WTC11 (cell line): ENCODE results near the gene TTLL11. TPM values are rescaled to one million over a fixed set of nuclear protein-coding genes. Genes with fewer than 3 reads are reported as not detected.

Source experiments
- ATAC-seq: fragments of 200-7000 bp; cut with Tn5 transposase; 2 replicates; pipeline ENCODE4 v1.10.0; 2021; ENCODE audit warnings: mild to moderate bottlenecking, moderate library complexity
- CTCF ChIA-PET: fragments of 300-600 bp; sonication (Branson Sonifier 250); formaldehyde crosslinking; loops from one replicate; lab custom pipeline; 2021; ENCODE audit warnings: antibody characterized with exemption; lab: Charles Lee
- POLR2A ChIA-PET: fragments of 350-600 bp; sonication (Branson Sonifier 250); formaldehyde crosslinking; loops from one replicate; lab custom pipeline; 2021; ENCODE audit warnings: antibody characterized with exemption; lab: Charles Lee
- DNase-seq: peaks from one replicate; pipeline ENCODE4 v3.0.0; 2021; ENCODE audit warnings: low spot score
- H3K27ac Mint-ChIP-seq: 2 replicates; pipeline ENCODE4 v1.8.0; 2021; ENCODE audit warnings: mixed read lengths
- H3K27me3 Mint-ChIP-seq: 2 replicates; pipeline ENCODE4 v1.8.0; 2021; ENCODE audit warnings: low read depth, mild to moderate bottlenecking, moderate library complexity, mixed read lengths
- H3K36me3 Mint-ChIP-seq: 2 replicates; pipeline ENCODE4 v1.8.0; 2021; ENCODE audit warnings: mixed read lengths
- H3K4me1 Mint-ChIP-seq: 2 replicates; pipeline ENCODE4 v1.8.0; 2022; ENCODE audit warnings: mixed read lengths
- H3K4me3 Mint-ChIP-seq: 2 replicates; pipeline ENCODE4 v1.8.0; 2021; ENCODE audit warnings: mild to moderate bottlenecking, moderate library complexity, mixed read lengths
- H3K9me3 Mint-ChIP-seq: 2 replicates; pipeline ENCODE4 v1.8.0; 2021; ENCODE audit warnings: mixed read lengths
- AR ChIP-seq: fragments of 250-450 bp; sonication (Bioruptor Pico); IDR thresholded peaks from 2 replicates; pipeline ENCODE4 v1.9.0; 2021; ENCODE audit warnings: mild to moderate bottlenecking
- ATF3 ChIP-seq: sonication (generic); formaldehyde crosslinking; conservative IDR thresholded peaks from 2 replicates; pipeline ENCODE4 v1.8.1; 2022; ENCODE audit warnings: mild to moderate bottlenecking, missing genetic modification reagents
- CBFB ChIP-seq: sonication (generic); formaldehyde crosslinking; IDR thresholded peaks from 2 replicates; pipeline ENCODE4 v1.8.1; 2022; ENCODE audit warnings: mild to moderate bottlenecking, low read depth, missing genetic modification reagents
- GABPB1 ChIP-seq: sonication (generic); formaldehyde crosslinking; IDR thresholded peaks from 2 replicates; pipeline ENCODE4 v1.8.1; 2023; ENCODE audit warnings: mild to moderate bottlenecking, missing genetic modification reagents
- GRHL2 ChIP-seq: fragments of 250-450 bp; sonication (Bioruptor Pico); IDR thresholded peaks from 2 replicates; pipeline ENCODE4 v1.8.0; 2022; ENCODE audit warnings: mild to moderate bottlenecking, moderate library complexity; ENCODE audit not compliant: insufficient replicate concordance, severe bottlenecking
- HMGXB4 ChIP-seq: sonication (generic); formaldehyde crosslinking; IDR thresholded peaks from 2 replicates; pipeline ENCODE4 v1.8.1; 2023; ENCODE audit warnings: mild to moderate bottlenecking, moderate library complexity, missing genetic modification reagents
- IRF1 ChIP-seq: sonication (generic); formaldehyde crosslinking; IDR thresholded peaks from 2 replicates; pipeline ENCODE4 v1.8.0; 2023; ENCODE audit warnings: missing genetic modification reagents
- IRF2 ChIP-seq: sonication (generic); formaldehyde crosslinking; IDR thresholded peaks from 2 replicates; pipeline ENCODE4 v1.8.0; 2022; ENCODE audit warnings: low read depth, missing genetic modification reagents, borderline replicate concordance
- MXD4 ChIP-seq: fragments of 250-450 bp; sonication (Bioruptor Pico); IDR thresholded peaks from 2 replicates; pipeline ENCODE4 v1.8.0; 2021; ENCODE audit warnings: mild to moderate bottlenecking, moderate library complexity, borderline replicate concordance
- PREB ChIP-seq: sonication (generic); formaldehyde crosslinking; IDR thresholded peaks from 2 replicates; pipeline ENCODE4 v1.8.1; 2022; ENCODE audit warnings: mild to moderate bottlenecking, missing genetic modification reagents, moderate library complexity, borderline replicate concordance
- RORB ChIP-seq: fragments of 250-450 bp; sonication (Bioruptor Pico); IDR thresholded peaks from 2 replicates; pipeline ENCODE4 v1.9.0; 2021; ENCODE audit warnings: mild to moderate bottlenecking
- SMAD3 ChIP-seq: sonication (generic); formaldehyde crosslinking; IDR thresholded peaks from 2 replicates; pipeline ENCODE4 v1.8.0; 2022; ENCODE audit warnings: missing genetic modification reagents, mild to moderate bottlenecking, borderline replicate concordance
- SP1 ChIP-seq: sonication (generic); formaldehyde crosslinking; conservative IDR thresholded peaks from 2 replicates; pipeline ENCODE4 v1.8.1; 2022; ENCODE audit warnings: missing genetic modification reagents
- STAT6 ChIP-seq: sonication (generic); formaldehyde crosslinking; conservative IDR thresholded peaks from 2 replicates; pipeline ENCODE4 v1.8.1; 2023; ENCODE audit warnings: mild to moderate bottlenecking, low read depth, missing genetic modification reagents, moderate library complexity
- ZBTB21 ChIP-seq: sonication (generic); formaldehyde crosslinking; IDR thresholded peaks from 2 replicates; pipeline ENCODE4 v1.8.1; 2023; ENCODE audit warnings: mild to moderate bottlenecking, missing genetic modification reagents, borderline replicate concordance
- ZNF138 ChIP-seq: sonication (generic); formaldehyde crosslinking; conservative IDR thresholded peaks from 2 replicates; pipeline ENCODE4 v1.8.1; 2022; ENCODE audit warnings: mild to moderate bottlenecking, moderate library complexity, missing genetic modification reagents
- ZNF263 ChIP-seq: sonication (generic); formaldehyde crosslinking; IDR thresholded peaks from 2 replicates; pipeline ENCODE4 v1.8.1; 2022; ENCODE audit warnings: low read depth, mild to moderate bottlenecking, moderate library complexity, missing genetic modification reagents
- ZNF396 ChIP-seq: fragments of 250-450 bp; sonication (Bioruptor Pico); IDR thresholded peaks from 2 replicates; pipeline ENCODE4 v1.8.0; 2021; ENCODE audit warnings: mild to moderate bottlenecking, moderate library complexity, borderline replicate concordance
- ZNF425 ChIP-seq: fragments of 250-450 bp; sonication (Bioruptor Pico); conservative IDR thresholded peaks from 2 replicates; pipeline ENCODE4 v1.9.0; 2021; ENCODE audit warnings: mild to moderate bottlenecking
- total RNA-seq: library from RNA; stranded (reverse); gene quantifications from 3 replicates; pipeline ENCODE4 v1.2.3, GENCODE V29; 2021

The TTLL11 gene
- total RNA-seq, 1 experiment from 2014 or later = 1.1 TPM

- no peak for TF ChIP-seq HMGXB4 (CRISPR knock-in tag)
- TF ChIP-seq ZNF396 = no peak
- TF ChIP-seq ZNF138 = no peak
- TF ChIP-seq IRF2 = no peak
- TF ChIP-seq CBFB (CRISPR knock-in tag) = no peak
- no peak for TF ChIP-seq SP1 (CRISPR knock-in tag)
- no peak for TF ChIP-seq ZNF425
- TF ChIP-seq IRF1 (CRISPR knock-in tag) = no peak
- TF ChIP-seq ATF3 (CRISPR knock-in tag) = no peak
- TF ChIP-seq GABPB1 = no peak
Measured at GRCh38 chr9:121935739-121936138, 157.4 kb downstream of the TTLL11 start (continued).

- ChIA-PET POLR2A (interaction anchor here (0.8 kb wide), 1 partner anchor 9 kb away, joined by 3 read pairs; no protein-coding TSS in a partner anchor), CTCF (interaction anchor here (0.5 to 2.2 kb wide), 97 partner anchors 8 to 427 kb away, joined by 3 to 44 read pairs (median 5); no protein-coding TSS in a partner anchor)
- H3K4me3 Mint-ChIP-seq = no peak overlapping the region
- DNase-seq (no peak), ATAC-seq (no peak)
- H3K36me3 Mint-ChIP-seq = no peaks in the 10 kb centered on the region
- no peak for TF ChIP-seq SMAD3 (CRISPR knock-in tag)
- TF ChIP-seq AR (CRISPR knock-in tag) = no peak
- no peak for TF ChIP-seq MXD4 (CRISPR knock-in tag)
- TF ChIP-seq GRHL2 = no peak
- TF ChIP-seq ZNF263 (CRISPR knock-in tag) = no peak
- TF ChIP-seq STAT6 (CRISPR knock-in tag) = no peak
- TF ChIP-seq ZBTB21 = no peak
- no peak for TF ChIP-seq RORB (CRISPR knock-in tag)
- no peak for TF ChIP-seq PREB (CRISPR knock-in tag)
- H3K4me1 Mint-ChIP-seq = peaks cover 7% of the 10 kb centered on the region
- no peak overlapping the region for H3K27ac Mint-ChIP-seq
- no peaks in the 10 kb centered on the region; the same call in 1 of the 2 replicates for H3K27me3 Mint-ChIP-seq
- no peaks in the 10 kb centered on the region for H3K9me3 Mint-ChIP-seq
Measured at GRCh38 chr9:121930956-121931355, 162.2 kb downstream of the TTLL11 start.
